NCI-H1694 treated with DMSO at 0.1 percent for 48 hours (cell line): Measurements from ENCODE around the gene PPP1R17.
A peak's percentile ranks its signal among the peaks of the same experiment; 100 is the strongest.

Experiments used
- DNase-seq: peaks from one replicate; lab custom pipeline; 2025; lab: John Stamatoyannopoulos, UW

Gene PPP1R17

DNA sequence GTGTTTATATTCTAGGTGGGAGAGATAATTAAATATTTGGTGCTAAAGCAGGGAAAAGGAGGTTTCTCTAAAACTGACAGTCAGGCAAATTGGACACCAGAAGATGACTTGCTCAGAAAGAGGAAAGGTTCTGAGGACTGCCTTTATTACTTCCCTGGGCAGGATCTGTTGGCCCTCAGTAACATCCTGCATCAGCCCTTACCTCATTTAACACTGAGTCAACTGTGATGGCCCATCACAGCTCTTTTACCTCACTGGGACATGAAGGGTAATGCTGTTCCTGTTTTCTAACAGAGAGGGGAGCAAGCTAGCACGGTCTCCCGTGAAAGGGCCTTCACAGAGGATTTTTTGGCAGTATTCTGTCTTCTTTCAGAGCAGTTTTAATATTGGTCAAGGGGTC, 12.0 kb downstream of the PPP1R17 start:
- no peak for DNase-seq

DNA sequence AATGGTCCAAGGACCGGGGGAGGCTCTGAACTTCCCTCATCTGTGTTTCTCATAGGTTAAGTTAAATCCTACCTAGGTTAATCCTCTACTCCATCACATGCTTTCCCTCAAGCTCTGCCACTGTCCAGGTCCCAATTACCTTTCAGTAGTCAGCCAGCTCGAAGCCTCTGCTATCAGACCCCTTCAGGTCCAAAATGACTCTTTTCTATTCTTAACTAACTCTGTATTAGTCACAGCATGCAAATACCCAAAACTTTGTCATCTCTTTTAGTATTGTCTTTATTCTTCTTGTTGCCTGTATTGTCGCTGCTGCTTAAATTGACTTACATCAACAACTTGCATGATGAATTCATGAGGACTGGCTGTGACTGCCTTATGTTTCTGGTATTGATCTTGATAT, 15.3 kb downstream of the PPP1R17 start:
- DNase-seq, result no peak

- no peak for DNase-seq
Observed at GRCh38 chr7:31705377-31705776, 18.4 kb downstream of the PPP1R17 start.

DNA sequence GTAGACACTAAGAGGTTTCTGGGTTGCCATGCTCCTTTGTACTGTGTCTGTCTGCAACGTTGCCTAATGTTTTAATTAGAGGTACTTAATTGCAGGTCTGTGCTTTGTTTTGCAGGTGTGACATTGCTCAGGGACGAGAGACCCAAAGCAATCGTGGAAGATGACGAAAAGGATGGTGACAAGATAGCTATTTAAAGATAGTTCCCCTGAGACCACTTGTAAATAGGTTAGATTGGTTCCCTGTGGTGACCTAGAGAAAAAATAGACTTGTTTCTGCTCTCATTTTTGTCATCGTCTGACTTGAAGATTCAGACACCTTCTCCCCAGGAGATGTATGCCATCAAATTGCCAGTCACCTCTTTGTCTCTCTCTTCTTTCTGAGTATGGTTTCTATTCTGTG, 20.1 kb downstream of the PPP1R17 start:
- DNase-seq, result no peak

DNA sequence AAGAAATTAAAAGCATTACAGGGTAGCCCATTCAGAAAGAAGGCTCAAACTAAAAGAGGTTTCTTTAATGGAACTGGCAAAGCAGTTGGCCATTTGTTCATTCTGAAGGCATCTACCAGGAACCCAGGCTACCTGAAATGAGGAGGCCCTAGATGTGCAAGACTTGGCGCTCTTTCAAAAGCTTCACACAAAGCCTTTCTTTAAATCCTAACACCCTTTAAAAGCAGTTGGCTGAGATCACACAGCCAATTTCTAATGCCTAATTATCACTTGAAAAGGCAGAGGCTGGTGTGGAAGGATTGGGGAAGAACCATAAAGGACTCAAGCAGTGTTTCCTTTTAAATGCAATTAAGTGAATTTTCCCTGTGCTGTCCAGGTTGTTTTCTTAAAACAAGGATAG, 23.2 kb downstream of the PPP1R17 start:
- DNase-seq, result no peak

GRCh38 chr7:31716355-31716754, 29.3 kb downstream of the PPP1R17 start:
- DNase-seq, result no peak

GRCh38 chr7:31720366-31720765, 33.4 kb downstream of the PPP1R17 start:
- no peak for DNase-seq

DNA sequence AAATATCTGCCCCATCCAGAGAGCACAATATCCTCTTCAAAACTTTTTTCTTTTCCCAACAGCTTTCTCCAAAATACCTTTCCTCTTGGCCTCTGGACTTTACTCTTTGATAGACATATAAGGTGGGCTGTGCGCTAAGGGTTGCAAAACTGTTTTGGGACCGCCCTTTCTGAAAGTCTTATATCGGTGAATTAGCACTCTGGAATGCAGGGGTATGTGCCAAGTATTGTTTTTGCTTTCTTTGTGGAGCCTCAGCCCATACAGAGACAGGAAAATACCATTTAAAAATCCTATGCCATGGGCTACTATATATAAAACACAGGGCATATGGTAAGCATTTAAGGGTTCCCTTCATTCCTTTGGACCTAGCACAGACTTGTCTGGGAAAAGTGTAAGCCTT, 37.7 kb downstream of the PPP1R17 start:
- DNase-seq, result no peak

DNA sequence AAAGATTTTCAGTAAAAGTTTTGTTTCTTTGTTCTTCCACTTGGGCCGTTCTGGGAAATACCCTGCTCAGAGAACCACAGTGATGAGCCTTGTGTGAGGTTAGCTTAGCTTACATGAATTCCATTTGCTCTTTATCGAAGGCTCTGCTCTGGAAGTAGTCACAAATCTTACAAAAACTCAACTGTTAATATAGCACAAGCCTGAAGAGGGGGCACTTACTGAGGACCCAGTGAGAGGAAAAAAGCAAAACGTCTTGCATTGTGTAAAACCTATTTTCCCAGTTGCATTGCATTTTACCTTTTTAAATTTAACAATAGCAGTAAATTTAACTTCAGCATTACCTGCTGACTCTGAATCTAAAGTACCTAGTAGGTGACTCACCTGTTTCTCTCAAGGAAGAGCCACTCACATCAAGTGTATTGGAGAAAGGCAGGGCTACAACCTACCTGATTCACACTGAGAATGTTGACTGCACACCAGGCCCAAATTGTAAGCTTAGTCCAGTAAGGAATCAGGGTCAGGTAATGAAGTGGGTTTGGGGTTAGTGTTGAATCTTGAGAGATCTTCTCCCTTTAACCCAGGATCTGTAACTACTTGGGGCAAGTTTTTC, 42.3 kb downstream of the PPP1R17 start:
- no peak for DNase-seq

GRCh38 chr7:31734456-31734855, 47.4 kb downstream of the PPP1R17 start:
- DNase-seq, result no peak

DNA sequence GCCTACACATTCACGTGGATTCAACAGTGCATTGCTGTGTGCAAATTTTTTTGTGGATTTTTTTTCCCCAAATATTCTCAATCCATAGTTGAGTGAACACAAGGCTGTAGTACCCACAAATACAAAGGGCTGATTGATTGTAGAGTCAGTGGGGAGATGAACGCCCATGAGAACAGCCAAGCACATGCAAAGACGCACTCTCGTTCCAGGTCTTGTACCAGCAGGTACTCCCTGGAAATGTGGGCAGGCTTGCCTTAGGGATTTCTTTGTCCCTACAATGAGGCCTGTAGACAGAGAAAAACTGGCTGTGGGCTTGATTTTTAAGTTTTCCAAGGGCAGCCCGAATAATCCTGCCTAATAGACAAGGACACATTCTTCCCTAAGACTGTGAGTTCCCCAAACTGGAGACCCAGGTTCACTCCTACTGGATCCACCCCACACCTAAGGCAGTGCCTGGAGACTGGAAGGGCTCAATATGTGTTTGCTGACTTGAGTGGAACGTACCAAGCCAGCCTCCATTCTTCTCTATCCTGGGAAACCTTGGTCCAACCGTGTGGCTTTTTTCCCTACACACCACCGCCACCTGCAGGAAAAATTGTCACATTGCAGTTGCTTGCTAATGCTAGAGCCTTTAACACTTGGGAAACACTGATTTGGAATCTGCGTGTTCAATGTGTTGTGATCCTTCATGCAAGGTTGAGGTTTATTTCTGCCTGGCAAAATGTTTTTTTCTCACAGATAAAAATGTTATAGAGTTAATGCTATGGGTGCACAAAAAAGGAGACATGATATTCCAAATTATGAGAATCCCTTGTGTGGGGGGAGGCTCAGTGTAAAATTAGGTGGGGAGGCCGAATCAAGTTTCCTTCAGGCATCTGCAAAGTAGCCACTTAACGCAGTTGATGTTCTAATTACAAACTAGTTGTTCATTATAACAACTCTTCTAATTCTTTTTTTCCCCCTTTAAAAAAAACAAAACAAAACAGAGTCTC, 49.3 kb downstream of the PPP1R17 start:
- peak; percentile 87 for DNase-seq

DNA sequence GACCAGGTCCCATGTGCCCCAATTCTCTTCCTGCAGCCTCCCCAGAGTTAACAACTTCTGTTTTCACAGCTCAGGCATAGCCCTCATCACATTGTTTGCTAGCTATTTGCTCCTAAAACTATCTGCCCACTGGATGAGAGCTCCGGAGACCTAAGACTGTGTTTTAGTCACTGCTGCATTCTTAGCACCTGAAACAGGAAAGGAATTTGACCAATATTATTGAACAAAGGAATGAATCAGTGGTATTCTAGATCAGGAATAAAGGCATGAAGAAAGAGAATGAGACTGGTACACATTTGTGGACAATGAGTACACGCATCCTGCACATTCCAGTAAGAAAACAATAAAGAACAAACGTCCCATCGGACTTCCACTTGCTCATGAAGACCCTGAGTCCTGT, 54.8 kb downstream of the PPP1R17 start:
- no peak for DNase-seq

DNA sequence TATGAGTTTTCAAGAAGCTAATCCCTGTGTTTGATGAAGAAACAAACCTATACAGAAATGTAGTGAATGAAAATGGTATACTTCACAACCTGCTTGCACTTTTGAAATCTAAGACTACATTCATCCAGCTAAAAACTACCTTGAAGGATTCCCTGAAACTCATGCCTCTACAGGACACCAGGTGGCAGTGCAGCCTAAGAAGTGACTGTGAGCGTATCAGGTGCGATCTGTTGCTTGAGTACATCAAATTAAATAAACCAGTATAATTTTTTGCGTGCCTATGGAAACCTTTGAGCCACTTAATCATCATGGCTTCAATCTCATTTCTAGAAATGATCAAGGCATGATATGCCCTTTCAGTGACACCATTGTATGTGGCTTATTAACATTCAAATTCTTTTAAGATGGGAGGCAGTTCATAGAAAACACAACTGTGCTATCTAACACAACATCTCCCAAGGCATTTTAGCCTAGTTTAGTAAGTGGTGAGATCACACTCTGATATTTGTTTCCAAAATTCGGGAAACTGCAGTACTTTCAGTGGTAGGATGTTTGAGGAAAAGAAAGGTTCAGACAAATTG, 57.4 kb downstream of the PPP1R17 start:
- peak; percentile 85 for DNase-seq

DNA sequence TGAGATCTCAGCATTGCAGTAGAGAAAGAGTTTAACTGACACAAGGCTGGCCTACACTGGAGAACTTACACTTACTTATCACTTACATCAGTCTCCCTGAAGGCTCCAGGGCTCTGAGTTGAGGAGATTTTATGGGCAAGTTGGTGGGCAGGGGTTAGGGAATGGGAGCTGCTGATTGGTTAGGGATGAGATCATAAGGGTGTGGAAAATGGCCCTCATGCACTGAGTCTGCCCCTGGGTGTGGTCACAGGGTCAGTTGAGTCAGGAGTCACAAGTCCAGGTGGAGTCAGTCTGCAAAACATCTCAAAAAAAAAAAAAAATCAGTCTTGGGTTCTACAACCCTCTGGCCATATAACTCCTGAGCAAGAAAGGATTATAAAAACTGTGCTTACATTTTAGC, 60.5 kb downstream of the PPP1R17 start:
- no peak for DNase-seq

- DNase-seq, result no peak
Observed at GRCh38 chr7:31748084-31748483, 61.1 kb downstream of the PPP1R17 start.

DNA sequence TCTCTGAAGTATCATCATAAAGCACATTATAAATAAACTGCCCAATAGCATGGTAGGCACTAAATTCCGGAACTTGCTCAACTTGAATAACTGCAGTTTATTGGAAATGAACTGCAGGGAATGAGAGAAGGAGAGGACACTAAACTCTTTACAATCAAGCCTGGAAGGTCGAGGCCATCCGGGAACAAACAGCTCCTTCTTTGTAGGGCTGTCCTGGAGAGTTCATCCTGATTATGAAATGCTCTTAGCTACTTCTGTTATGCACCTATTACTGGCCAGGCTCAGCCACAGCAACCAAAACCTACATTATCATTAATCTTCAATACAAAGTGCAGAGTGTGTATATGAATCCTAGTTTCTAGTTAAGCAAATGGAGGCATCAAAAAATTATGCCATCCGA, 64.7 kb downstream of the PPP1R17 start:
- DNase-seq, result no peak
